ENCODE results near the gene EPB41L3.

GRCh38 chr18:5543773-5544389 lies at the start of gene EPB41L3:
- TF ChIP-seq EP300 (IDR thresholded peaks at IDR 0.05; ENCODE audit: low read depth) (no peak), CTCF (IDR thresholded peaks at IDR 0.05) (no peak), POLR2AphosphoS5 (IDR thresholded peaks at IDR 0.05) (peak in 2 of 3 donors; percentile 11 to 68), POLR2A (IDR thresholded peaks at IDR 0.05) (peak; percentile 42)
